HG03565 (cell line): Measurements from ENCODE around the gene PTPRD.

Source experiments
- ATAC-seq: cut with Tn5 transposase; IDR thresholded peaks from one replicate; pipeline ENCODE4 v1.9.1; 2021; ENCODE audit warnings: mild to moderate bottlenecking, moderate library complexity; ENCODE audit not compliant: unreplicated experiment

PTPRD gene

DNA sequence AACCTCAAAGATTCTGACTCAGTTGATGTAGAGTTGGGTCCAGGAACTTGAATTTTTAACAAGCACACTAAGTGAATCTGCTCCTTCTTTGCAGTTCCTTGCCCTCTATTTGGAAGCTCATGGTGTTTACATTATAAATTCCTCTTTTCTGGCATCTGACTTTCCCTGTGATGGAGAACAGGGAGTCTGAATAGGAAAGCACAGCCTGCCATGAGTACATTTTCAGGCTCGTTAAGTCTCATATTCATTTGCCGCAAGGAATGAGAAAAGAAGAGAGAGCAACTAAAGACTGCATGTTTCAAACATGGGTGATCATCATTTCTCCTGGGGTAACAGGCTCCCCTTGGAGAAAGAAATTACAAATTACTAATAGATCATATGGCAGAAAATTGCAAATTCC lies 2345.2 kb downstream of the PTPRD start:
- ATAC-seq: no peak

DNA sequence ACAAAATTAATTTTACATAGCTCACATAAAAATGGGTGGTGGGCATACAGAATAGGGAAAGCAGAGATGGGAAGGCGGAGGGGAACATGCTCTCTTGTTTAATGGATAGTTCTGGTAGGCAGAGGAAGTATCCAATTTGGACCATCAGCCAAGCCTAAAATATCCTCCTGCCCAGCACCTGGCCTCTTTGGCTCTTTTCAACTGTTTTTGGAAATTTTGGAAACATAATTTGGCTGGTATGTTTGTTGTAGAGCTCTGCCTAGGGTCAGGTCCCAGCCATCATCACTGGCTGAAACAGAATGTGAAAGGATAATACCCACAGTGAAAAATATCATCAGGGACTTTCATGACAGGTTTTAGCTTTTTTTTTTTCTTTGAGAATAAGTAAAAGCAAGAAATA lies 2345.9 kb downstream of the PTPRD start:
- ATAC-seq: no peak

DNA sequence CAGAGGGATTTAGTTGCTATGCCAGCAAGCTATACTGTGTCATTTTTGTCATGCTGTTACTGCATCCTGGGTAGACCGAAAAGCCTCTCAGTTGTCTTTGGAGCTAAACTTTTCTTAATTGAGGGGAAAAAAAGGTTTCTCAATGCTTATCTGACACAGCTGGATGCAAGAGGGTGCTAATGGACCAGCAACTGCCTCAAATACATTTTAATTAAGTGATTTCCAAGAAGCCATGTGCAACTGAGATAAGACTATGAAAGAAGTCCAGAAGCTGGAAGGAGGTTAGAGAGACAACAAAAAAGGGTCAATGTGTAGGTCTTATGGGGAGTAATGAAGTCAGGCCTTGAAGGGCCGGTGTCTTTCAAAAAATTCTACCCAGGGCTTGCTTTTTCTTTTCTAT lies 2347.5 kb downstream of the PTPRD start:
- no peak for ATAC-seq
